GF-D8 (cell line): ENCODE measurements around the gene ACADL.

Source experiments
- DNase-seq: peaks from one replicate; lab custom pipeline; 2025; lab: John Stamatoyannopoulos, UW

Gene ACADL

GRCh38 chr2:210170446-210171303 is 54.6 kb downstream of the ACADL start:
- DNase-seq, result peak; percentile 88

- DNase-seq, result no peak
Measured at GRCh38 chr2:210170196-210170445, 55.1 kb downstream of the ACADL start.

- DNase-seq, result peak; percentile 34
Measured at GRCh38 chr2:210169516-210170195, 55.6 kb downstream of the ACADL start.

GRCh38 chr2:210167227-210167626 is 58.0 kb downstream of the ACADL start:
- DNase-seq, result no peak

- DNase-seq, result peak; percentile 82
Measured at GRCh38 chr2:210162466-210163124, 62.7 kb downstream of the ACADL start.

- DNase-seq, result no peak
Measured at GRCh38 chr2:210159059-210159458, 66.2 kb downstream of the ACADL start.

GRCh38 chr2:210158236-210158635 is 67.0 kb downstream of the ACADL start:
- no peak for DNase-seq

- no peak for DNase-seq
Measured at GRCh38 chr2:210157526-210157925, 67.7 kb downstream of the ACADL start.

GRCh38 chr2:210147614-210148013 is 77.6 kb downstream of the ACADL start:
- DNase-seq, result no peak
